B cell (primary cell): ENCODE measurements around the gene AUTS2. TPM values are rescaled to one million over a fixed set of nuclear protein-coding genes. Genes with fewer than 3 reads are reported as not detected.

Source experiments
- ATAC-seq: fragments of 200-7000 bp; cut with Tn5 transposase; one replicate; pipeline ENCODE4 v1.10.0; 2021; ENCODE audit warnings: low read depth, mild to moderate bottlenecking, moderate number of reproducible peaks, moderate library complexity
- CTCF ChIA-PET: fragments of 350-600 bp; sonication (Branson Sonifier 250); formaldehyde crosslinking; loops from one replicate; lab custom pipeline; 2021; ENCODE audit warnings: antibody characterized with exemption, inconsistent platforms; lab: Charles Lee
- POLR2A ChIA-PET: fragments of 350-600 bp; sonication (Branson Sonifier 250); formaldehyde crosslinking; loops from one replicate; lab custom pipeline; 2021; ENCODE audit warnings: antibody characterized with exemption; lab: Charles Lee
- DNase-seq: peaks from one replicate; pipeline ENCODE4 v3.0.0; 2013
- H2AFZ ChIP-seq: 2 replicates; pipeline ENCODE4 v1.6.1; 2012; ENCODE audit warnings: mild to moderate bottlenecking, low read depth, low read length; ENCODE audit not compliant: insufficient read depth, poor library complexity, severe bottlenecking
- H3K27ac ChIP-seq, 2 donors: 1 replicate in 1 of 2; 2 replicates in 1 of 2; pipeline ENCODE4 v1.5.1; 2012 to 2013; ENCODE audit warnings: low read length in 2 of 2, mild to moderate bottlenecking in 2 of 2, moderate library complexity in 1 of 2
- H3K27me3 ChIP-seq, 4 experiments: fragments of 200-600 bp in 1 of 4; sonication (generic) in 1 of 4; replicated peaks in 1 of 4; 1 replicate in 2 of 4; 2 replicates in 2 of 4; pipeline versions ENCODE4 v1.6.1 to v1.7.0; 2013 to 2016; ENCODE audit warnings: low read length in 3 of 4, mild to moderate bottlenecking in 2 of 4, mixed read lengths in 1 of 4, moderate library complexity in 1 of 4; ENCODE audit not compliant: insufficient read depth in 4 of 4, control insufficient read depth in 3 of 4; ENCODE audit errors: control extremely low read depth in 1 of 4
- H3K36me3 ChIP-seq, 2 experiments: replicated peaks in 1 of 2; 1 replicate in 1 of 2; 2 replicates in 1 of 2; pipeline versions ENCODE4 v1.6.1 to v1.7.1; 2013; ENCODE audit warnings: low read length in 1 of 2; ENCODE audit not compliant: insufficient read depth in 2 of 2, control insufficient read depth in 1 of 2; ENCODE audit errors: control extremely low read depth in 1 of 2, extremely low read depth in 1 of 2
- H3K4me1 ChIP-seq, 2 donors: fragments of 200-600 bp in 1 of 2; sonication (generic) in 1 of 2; 1 replicate in 1 of 2; 2 replicates in 1 of 2; pipeline versions ENCODE4 v1.5.1 to v1.6.1; 2013 to 2017; ENCODE audit warnings: low read length in 2 of 2; ENCODE audit not compliant: control insufficient read depth in 2 of 2, insufficient read depth in 2 of 2
- H3K4me2 ChIP-seq: replicated peaks from 2 replicates; pipeline ENCODE3; 2012; ENCODE audit warnings: mild to moderate bottlenecking, low read depth, low read length; ENCODE audit not compliant: poor library complexity, severe bottlenecking
- H3K4me3 ChIP-seq, 5 experiments: fragments of 200-600 bp in 1 of 5; sonication (generic) in 1 of 5; 1 replicate in 3 of 5; 2 replicates in 2 of 5; pipeline versions ENCODE4 v1.5.1 to v1.7.0; 2011 to 2016; ENCODE audit warnings: low read length in 4 of 5, mild to moderate bottlenecking in 4 of 5, low read depth in 2 of 5, control low read depth in 1 of 5, moderate library complexity in 1 of 5; ENCODE audit not compliant: insufficient read depth in 1 of 5; ENCODE audit errors: control extremely low read depth in 1 of 5, extremely low read depth in 1 of 5
- H3K79me2 ChIP-seq: fragments of 200-600 bp; sonication (generic); one replicate; pipeline ENCODE4 v1.6.0; 2016; ENCODE audit warnings: low read length; ENCODE audit not compliant: control insufficient read depth, insufficient read depth
- H3K9ac ChIP-seq: fragments of 200-600 bp; sonication (generic); 2 replicates; pipeline ENCODE4 v1.6.1; 2017; ENCODE audit warnings: mild to moderate bottlenecking, low read length, moderate library complexity
- H3K9me3 ChIP-seq, 3 donors: one replicate each; pipeline versions ENCODE4 v1.6.1 to v1.7.1; 2013; ENCODE audit warnings: low read length in 2 of 3; ENCODE audit not compliant: control insufficient read depth in 2 of 3, insufficient read depth in 1 of 3; ENCODE audit errors: control extremely low read depth in 1 of 3
- H4K20me1 ChIP-seq: 2 replicates; pipeline ENCODE4 v1.6.0; 2012; ENCODE audit warnings: mild to moderate bottlenecking, low read length; ENCODE audit not compliant: insufficient read depth, control insufficient read depth, poor library complexity, severe bottlenecking
- H3K27ac Mint-ChIP-seq: one replicate; pipeline ENCODE4 v1.8.0; 2021; ENCODE audit warnings: mixed read lengths
- H3K27me3 Mint-ChIP-seq: one replicate; pipeline ENCODE4 v1.8.0; 2021; ENCODE audit warnings: mixed read lengths
- H3K4me1 Mint-ChIP-seq: one replicate; pipeline ENCODE4 v1.8.0; 2021; ENCODE audit warnings: mixed read lengths
- H3K4me3 Mint-ChIP-seq: one replicate; pipeline ENCODE4 v1.8.0; 2021; ENCODE audit warnings: mixed read lengths
- H3K9me3 Mint-ChIP-seq: one replicate; pipeline ENCODE4 v1.8.0; 2022; ENCODE audit warnings: mixed read lengths; ENCODE audit not compliant: insufficient read depth
- CTCF ChIP-seq: fragments of 200-600 bp; IDR thresholded peaks from one replicate; pipeline ENCODE4 v1.8.0; 2022; ENCODE audit warnings: antibody characterized with exemption, mild to moderate bottlenecking
- EZH2 ChIP-seq: IDR thresholded peaks from 2 replicates; pipeline ENCODE4 v1.6.1; 2012; ENCODE audit warnings: borderline replicate concordance, low read depth, mild to moderate bottlenecking, moderate library complexity, low read length; ENCODE audit not compliant: insufficient read depth, poor library complexity, severe bottlenecking
- WGBS: methylation state at CpG from one replicate; pipeline ENCODE4 v1.1.5; 2013; ENCODE audit warnings: missing lambda C conversion rate; ENCODE audit not compliant: insufficient coverage; 5-methylcytosine and 5-hydroxymethylcytosine counted together
- intact Hi-C: fragments of 100-400 bp; cut with micrococcal nuclease; formaldehyde crosslinking; loops from one replicate; pipeline ENCODE4 v1.10.0; 2022
- polyA plus RNA-seq: library from polyadenylated mRNA; depleted of rRNA; stranded (reverse); fragments of >200 nt; gene quantifications from 2 replicates; pipeline ENCODE4 v1.2.3, GENCODE V29; 2012
- total RNA-seq, 2 donors: library from RNA; stranded (reverse); fragments of 120-200 nt in 1 of 2; gene quantifications; 1 replicate in 1 of 2; 2 replicates in 1 of 2; pipeline versions ENCODE4 v1.2.3 to v1.2.4, GENCODE V29; 2013 to 2022

The AUTS2 gene
- total and polyA plus RNA-seq, 2 donors (not counting 1 experiment from before 2014, with no cell fraction given) = 22.3 to 35.0 TPM

- ChIA-PET POLR2A (no interaction called here), CTCF (interaction anchor here (1.4 kb wide), 1 partner anchor 9 kb away, joined by 3 read pairs; no protein-coding TSS in a partner anchor)
- Histone ChIP-seq H3K4me1 (peaks cover 2% of the 10 kb centered on the region in 2 donors), H3K27me3 (no peaks in the 10 kb centered on the region), H3K4me3 (no peak overlapping the region), H3K27ac (no peak overlapping the region), H2AFZ (no peak overlapping the region), H3K4me2 (no peak overlapping the region), H3K9ac (no peak overlapping the region), H3K9me3 (no peaks in the 10 kb centered on the region), H4K20me1 (no peaks in the 10 kb centered on the region), H3K36me3 (peaks cover 0 to 9% of the 10 kb centered on the region in 2 experiments), H3K79me2 (peaks cover 66% of the 10 kb centered on the region)
- Mint-ChIP-seq H3K4me1 (peaks cover 10% of the 10 kb centered on the region), H3K27ac (no peak overlapping the region), H3K27me3 (no peaks in the 10 kb centered on the region), H3K9me3 (no peaks in the 10 kb centered on the region), H3K4me3 (no peak overlapping the region)
- TF ChIP-seq EZH2 = no peak
- no peak for TF ChIP-seq CTCF
- 97% methylated on average over 3 of the region's 6 CpGs for WGBS
- ATAC-seq (no peak), DNase-seq (no peak)
- intact Hi-C loops = no loop called here
Measured at GRCh38 chr7:69833964-69834363, 235.7 kb downstream of the AUTS2 start.

GRCh38 chr7:69836702-69837101, 238.4 kb downstream of the AUTS2 start:
- H3K9me3 Mint-ChIP-seq = no peaks in the 10 kb centered on the region
- Histone ChIP-seq H3K4me3 (no peak overlapping the region), H3K27me3 (no peaks in the 10 kb centered on the region), H3K9me3 (no peaks in the 10 kb centered on the region), H3K79me2 (peaks cover 52% of the 10 kb centered on the region), H4K20me1 (no peaks in the 10 kb centered on the region), H3K4me1 (peaks cover 25 to 27% of the 10 kb centered on the region in 2 donors), H3K36me3 (peaks cover 0 to 9% of the 10 kb centered on the region in 2 experiments), H3K4me2 (no peak overlapping the region), H2AFZ (no peak overlapping the region), H3K9ac (no peak overlapping the region), H3K27ac (no peak overlapping the region)
- intact Hi-C loops = no loop called here
- DNase-seq (no peak), ATAC-seq (no peak)
- H3K4me1 Mint-ChIP-seq = peaks cover 34% of the 10 kb centered on the region
- TF ChIP-seq CTCF = no peak
- no peak for TF ChIP-seq EZH2
- H3K27me3 Mint-ChIP-seq = no peaks in the 10 kb centered on the region
- WGBS = 100% methylated on average over 2 of the region's 7 CpGs
- CTCF ChIA-PET = interaction anchor here (5.0 kb wide), 1 partner anchor 11 kb away, joined by 27 read pairs; no protein-coding TSS in a partner anchor
- H3K27ac Mint-ChIP-seq = no peak overlapping the region
- POLR2A ChIA-PET = interaction anchor here (0.6 kb wide), 1 partner anchor 192 kb away, joined by 3 read pairs; no protein-coding TSS in a partner anchor
- H3K4me3 Mint-ChIP-seq = no peak overlapping the region
